Testis (tissue), 3 donors: Measurements from ENCODE around the gene LRFN4. TPM values are rescaled to one million over a fixed set of nuclear protein-coding genes. Genes with fewer than 3 reads are reported as not detected.

Experiments
- DNase-seq: peaks from one replicate; pipeline ENCODE4 v3.0.0-alpha.2; 2019
- H3K27ac ChIP-seq, 2 donors: fragments of 200-600 bp; sonication (generic); one replicate each; pipeline ENCODE4 v1.5.1; 2019
- H3K27me3 ChIP-seq: fragments of 200-600 bp; sonication (generic); one replicate; pipeline ENCODE4 v1.5.1; 2019
- H3K36me3 ChIP-seq: fragments of 200-600 bp; sonication (generic); one replicate; pipeline ENCODE4 v1.5.1; 2017; ENCODE audit warnings: low read depth; ENCODE audit errors: missing control alignments
- H3K4me1 ChIP-seq: fragments of 200-600 bp; sonication (generic); one replicate; pipeline ENCODE4 v1.5.1; 2019
- H3K4me3 ChIP-seq, 2 donors: fragments of 200-600 bp; sonication (generic); one replicate each; pipeline ENCODE4 v1.5.1; 2017 to 2019
- H3K9me3 ChIP-seq: fragments of 200-600 bp; sonication (generic); one replicate; pipeline ENCODE4 v1.5.1; 2017
- POLR2A ChIP-seq: fragments of 450-650 bp; IDR thresholded peaks from one replicate; pipeline ENCODE4 v1.6.1; 2017; ENCODE audit warnings: antibody characterized with exemption, mild to moderate bottlenecking, moderate library complexity
- WGBS, 2 donors: methylation state at CpG; one replicate each; pipeline ENCODE4 v1.1.5; 2018; 5-methylcytosine and 5-hydroxymethylcytosine counted together
- intact Hi-C: fragments of 100-400 bp; cut with DNase I; formaldehyde crosslinking; loops from one replicate; pipeline ENCODE4 v1.15.1; 2023; ENCODE audit warnings: low total_unique reads
- polyA plus RNA-seq: library from polyadenylated mRNA; stranded (reverse); fragments of 350-450 nt; fragmentation: Illumina TruSeq; extraction: RNeasy Lipid Tissue Mini Kit (QIAGEN cat#74804); gene quantifications from one replicate; pipeline ENCODE4 v1.2.3, GENCODE V29; 2014; ENCODE audit warnings: low read depth, low replicate concordance; ENCODE audit not compliant: insufficient read depth
- total RNA-seq, 2 donors: library from RNA; depleted of rRNA; stranded (reverse); fragments of >200 nt; gene quantifications; one replicate each; pipeline ENCODE4 v1.2.3, GENCODE V29; 2016
- TF ChIP-seq, protein P1 (sequence below), 3 experiments: fragments of 450-650 bp in 2 of 3; fragments of 200-600 bp in 1 of 3; sonication (generic) in 1 of 3; IDR thresholded peaks; one replicate each; pipeline ENCODE4 v1.5.1; 2016 to 2019; ENCODE audit warnings: antibody characterized with exemption in 3 of 3, mild to moderate bottlenecking in 2 of 3, moderate library complexity in 1 of 3

Gene LRFN4
- total and polyA plus RNA-seq, 3 donors from 2014 or later, result 23.2 to 27.2 (median 24.6) TPM

DNA sequence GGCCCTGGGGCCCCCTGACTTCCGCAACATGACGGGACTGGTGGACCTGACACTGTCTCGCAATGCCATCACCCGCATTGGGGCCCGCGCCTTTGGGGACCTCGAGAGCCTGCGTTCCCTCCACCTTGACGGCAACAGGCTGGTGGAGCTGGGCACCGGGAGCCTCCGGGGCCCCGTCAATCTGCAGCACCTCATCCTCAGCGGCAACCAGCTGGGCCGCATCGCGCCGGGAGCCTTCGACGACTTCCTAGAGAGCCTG, 992 bp downstream of the LRFN4 start:
- Histone ChIP-seq H3K4me1 (peaks cover 7% of the 10 kb centered on the region), H3K36me3 (no peaks in the 10 kb centered on the region), H3K27ac (no peak overlapping the region), H3K9me3 (no peaks in the 10 kb centered on the region), H3K27me3 (no peaks in the 10 kb centered on the region), H3K4me3 (no peak overlapping the region)
- intact Hi-C loops, result no loop called here
- no peak for DNase-seq
- WGBS, 2 donors, result 71 to 82% methylated on average over 17 to 19 of the region's 19 CpGs
- no peak for TF ChIP-seq POLR2A
- TF ChIP-seq, protein P1, sequence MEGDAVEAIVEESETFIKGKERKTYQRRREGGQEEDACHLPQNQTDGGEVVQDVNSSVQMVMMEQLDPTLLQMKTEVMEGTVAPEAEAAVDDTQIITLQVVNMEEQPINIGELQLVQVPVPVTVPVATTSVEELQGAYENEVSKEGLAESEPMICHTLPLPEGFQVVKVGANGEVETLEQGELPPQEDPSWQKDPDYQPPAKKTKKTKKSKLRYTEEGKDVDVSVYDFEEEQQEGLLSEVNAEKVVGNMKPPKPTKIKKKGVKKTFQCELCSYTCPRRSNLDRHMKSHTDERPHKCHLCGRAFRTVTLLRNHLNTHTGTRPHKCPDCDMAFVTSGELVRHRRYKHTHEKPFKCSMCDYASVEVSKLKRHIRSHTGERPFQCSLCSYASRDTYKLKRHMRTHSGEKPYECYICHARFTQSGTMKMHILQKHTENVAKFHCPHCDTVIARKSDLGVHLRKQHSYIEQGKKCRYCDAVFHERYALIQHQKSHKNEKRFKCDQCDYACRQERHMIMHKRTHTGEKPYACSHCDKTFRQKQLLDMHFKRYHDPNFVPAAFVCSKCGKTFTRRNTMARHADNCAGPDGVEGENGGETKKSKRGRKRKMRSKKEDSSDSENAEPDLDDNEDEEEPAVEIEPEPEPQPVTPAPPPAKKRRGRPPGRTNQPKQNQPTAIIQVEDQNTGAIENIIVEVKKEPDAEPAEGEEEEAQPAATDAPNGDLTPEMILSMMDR (IDR thresholded peaks at IDR 0.05), result no peak

DNA sequence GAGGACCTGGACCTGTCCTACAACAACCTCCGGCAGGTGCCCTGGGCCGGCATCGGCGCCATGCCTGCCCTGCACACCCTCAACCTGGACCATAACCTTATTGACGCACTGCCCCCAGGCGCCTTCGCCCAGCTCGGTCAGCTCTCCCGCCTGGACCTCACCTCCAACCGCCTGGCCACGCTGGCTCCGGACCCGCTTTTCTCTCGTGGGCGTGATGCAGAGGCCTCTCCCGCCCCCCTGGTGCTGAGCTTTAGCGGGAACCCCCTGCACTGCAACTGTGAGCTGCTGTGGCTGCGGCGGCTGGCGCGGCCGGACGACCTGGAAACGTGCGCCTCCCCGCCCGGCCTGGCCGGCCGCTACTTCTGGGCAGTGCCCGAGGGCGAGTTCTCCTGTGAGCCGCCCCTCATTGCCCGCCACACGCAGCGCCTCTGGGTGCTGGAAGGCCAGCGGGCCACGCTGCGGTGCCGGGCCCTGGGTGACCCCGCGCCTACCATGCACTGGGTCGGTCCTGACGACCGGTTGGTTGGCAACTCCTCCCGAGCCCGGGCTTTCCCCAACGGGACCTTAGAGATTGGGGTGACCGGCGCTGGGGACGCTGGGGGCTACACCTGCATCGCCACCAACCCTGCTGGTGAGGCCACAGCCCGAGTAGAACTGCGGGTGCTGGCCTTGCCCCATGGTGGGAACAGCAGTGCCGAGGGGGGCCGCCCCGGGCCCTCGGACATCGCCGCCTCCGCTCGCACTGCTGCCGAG, 1.5 kb downstream of the LRFN4 start:
- intact Hi-C loops, result no loop called here
- no peaks in the 10 kb centered on the region for H3K9me3 ChIP-seq
- 64 to 87% methylated on average over 10 to 52 of the region's 62 CpGs for WGBS, 2 donors
- no peaks in the 10 kb centered on the region for H3K36me3 ChIP-seq
- H3K4me1 ChIP-seq, result peaks cover 7% of the 10 kb centered on the region
- TF ChIP-seq, protein P1 (IDR thresholded peaks at IDR 0.05), result no peak
- TF ChIP-seq POLR2A, result no peak
- no peak overlapping the region for H3K27ac ChIP-seq
- H3K4me3 ChIP-seq, result no peak overlapping the region
- DNase-seq, result no peak
- no peaks in the 10 kb centered on the region for H3K27me3 ChIP-seq

DNA sequence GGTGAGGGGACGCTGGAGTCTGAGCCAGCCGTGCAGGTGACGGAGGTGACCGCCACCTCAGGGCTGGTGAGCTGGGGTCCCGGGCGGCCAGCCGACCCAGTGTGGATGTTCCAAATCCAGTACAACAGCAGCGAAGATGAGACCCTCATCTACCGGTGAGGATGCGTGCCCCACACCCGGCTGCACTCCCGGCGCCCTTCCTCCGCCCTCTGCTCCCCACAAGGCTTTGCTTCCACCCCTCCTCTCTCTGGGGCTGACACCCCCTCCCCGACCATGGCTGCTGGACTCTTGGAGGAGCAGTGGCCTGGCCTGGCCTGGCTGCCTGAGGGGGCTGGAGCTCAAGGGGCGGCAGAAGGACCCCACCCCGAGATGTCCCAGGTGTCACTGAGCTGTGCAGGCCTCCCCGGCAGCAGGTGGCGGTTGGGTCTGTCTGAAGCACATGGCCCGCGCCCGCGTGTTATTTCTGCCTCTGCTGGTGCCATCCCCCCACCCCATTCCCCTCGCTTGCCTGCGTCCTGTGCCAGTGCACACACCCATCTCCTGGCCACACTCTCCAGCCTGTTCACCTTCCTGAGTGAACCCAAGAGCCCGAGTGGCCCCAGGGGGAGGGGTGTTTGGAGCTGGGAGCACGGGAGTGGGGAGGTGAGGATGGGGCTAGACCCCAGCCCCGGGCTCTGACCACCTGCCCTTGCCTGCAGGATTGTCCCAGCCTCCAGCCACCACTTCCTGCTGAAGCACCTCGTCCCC, 2.2 kb downstream of the LRFN4 start:
- H3K4me1 ChIP-seq, result peaks cover 7% of the 10 kb centered on the region
- no peaks in the 10 kb centered on the region for H3K9me3 ChIP-seq
- 93 to 94% methylated on average over 12 to 29 of the region's 29 CpGs for WGBS, 2 donors
- H3K27me3 ChIP-seq, result no peaks in the 10 kb centered on the region
- H3K27ac ChIP-seq, result no peak overlapping the region
- DNase-seq, result no peak
- H3K4me3 ChIP-seq, result no peak overlapping the region
- H3K36me3 ChIP-seq, result no peaks in the 10 kb centered on the region
- intact Hi-C loops, result no loop called here
- TF ChIP-seq, protein P1 (IDR thresholded peaks at IDR 0.05), result no peak
- no peak for TF ChIP-seq POLR2A

DNA sequence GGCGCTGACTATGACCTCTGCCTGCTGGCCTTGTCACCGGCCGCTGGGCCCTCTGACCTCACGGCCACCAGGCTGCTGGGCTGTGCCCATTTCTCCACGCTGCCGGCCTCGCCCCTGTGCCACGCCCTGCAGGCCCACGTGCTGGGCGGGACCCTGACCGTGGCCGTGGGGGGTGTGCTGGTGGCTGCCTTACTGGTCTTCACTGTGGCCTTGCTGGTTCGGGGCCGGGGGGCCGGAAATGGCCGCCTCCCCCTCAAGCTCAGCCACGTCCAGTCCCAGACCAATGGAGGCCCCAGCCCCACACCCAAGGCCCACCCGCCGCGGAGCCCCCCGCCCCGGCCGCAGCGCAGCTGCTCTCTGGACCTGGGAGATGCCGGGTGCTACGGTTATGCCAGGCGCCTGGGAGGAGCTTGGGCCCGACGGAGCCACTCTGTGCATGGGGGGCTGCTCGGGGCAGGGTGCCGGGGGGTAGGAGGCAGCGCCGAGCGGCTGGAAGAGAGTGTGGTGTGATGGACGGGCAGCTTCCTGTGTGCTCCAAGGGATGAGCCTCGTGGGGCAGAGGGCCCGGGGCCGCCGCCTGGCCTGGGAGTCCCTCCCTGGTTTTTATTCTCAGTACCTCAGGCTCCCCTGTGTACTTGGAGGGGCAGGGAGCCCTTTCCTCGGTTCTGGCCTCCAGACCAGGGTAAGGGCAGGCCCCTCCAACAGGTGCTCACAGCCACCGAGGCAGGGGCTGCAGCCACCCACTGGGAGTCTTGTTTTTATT, 3.0 kb downstream of the LRFN4 start:
- WGBS, 2 donors, result 92 to 94% methylated on average over 14 to 32 of the region's 41 CpGs
- TF ChIP-seq, protein P1 (IDR thresholded peaks at IDR 0.05), result no peak
- no peak for TF ChIP-seq POLR2A
- DNase-seq, result no peak
- Histone ChIP-seq H3K27me3 (no peaks in the 10 kb centered on the region), H3K4me1 (peaks cover 7% of the 10 kb centered on the region), H3K27ac (no peak overlapping the region), H3K4me3 (no peak overlapping the region), H3K9me3 (no peaks in the 10 kb centered on the region), H3K36me3 (no peaks in the 10 kb centered on the region)
- intact Hi-C loops, result no loop called here
